HG02678 (cell line): ENCODE measurements around the gene NCCRP1.

Experiments used
- ATAC-seq: cut with Tn5 transposase; IDR thresholded peaks from one replicate; pipeline ENCODE4 v1.9.1; 2021; ENCODE audit warnings: mild to moderate bottlenecking, moderate library complexity; ENCODE audit not compliant: unreplicated experiment

The NCCRP1 gene, protein sequence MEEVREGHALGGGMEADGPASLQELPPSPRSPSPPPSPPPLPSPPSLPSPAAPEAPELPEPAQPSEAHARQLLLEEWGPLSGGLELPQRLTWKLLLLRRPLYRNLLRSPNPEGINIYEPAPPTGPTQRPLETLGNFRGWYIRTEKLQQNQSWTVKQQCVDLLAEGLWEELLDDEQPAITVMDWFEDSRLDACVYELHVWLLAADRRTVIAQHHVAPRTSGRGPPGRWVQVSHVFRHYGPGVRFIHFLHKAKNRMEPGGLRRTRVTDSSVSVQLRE

DNA sequence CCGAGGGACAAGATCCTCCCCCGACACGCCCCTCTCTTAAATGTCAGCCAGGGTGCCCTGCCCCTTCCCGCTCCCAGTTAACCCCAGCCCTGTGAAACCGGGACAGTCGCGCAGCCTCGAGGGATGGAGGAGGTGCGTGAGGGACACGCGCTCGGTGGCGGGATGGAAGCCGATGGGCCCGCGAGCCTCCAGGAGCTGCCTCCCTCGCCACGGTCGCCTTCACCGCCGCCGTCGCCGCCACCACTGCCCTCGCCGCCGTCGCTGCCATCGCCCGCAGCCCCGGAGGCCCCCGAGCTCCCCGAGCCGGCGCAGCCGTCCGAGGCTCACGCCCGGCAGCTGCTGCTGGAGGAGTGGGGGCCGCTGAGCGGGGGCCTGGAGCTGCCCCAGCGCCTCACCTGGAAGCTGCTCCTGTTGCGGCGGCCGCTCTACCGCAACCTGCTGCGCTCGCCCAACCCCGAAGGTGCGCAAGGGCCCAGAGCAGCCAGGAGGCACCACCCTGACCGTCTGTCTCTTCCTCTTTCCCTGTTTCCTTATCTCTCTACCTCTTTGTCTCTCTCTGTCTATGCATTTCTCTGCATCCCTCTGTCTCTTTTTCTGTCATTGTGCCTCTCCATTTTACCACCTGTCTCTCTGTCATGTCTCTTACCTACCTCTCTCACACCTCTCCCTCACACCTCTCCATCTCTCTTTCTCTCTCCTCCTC lies at the start of gene NCCRP1:
TSS of gene NCCRP1 (plus strand) at position 105 of the 703 bp plus-strand sequence. CDS start at position 124, 19 bp downstream.
- ATAC-seq: no peak

DNA sequence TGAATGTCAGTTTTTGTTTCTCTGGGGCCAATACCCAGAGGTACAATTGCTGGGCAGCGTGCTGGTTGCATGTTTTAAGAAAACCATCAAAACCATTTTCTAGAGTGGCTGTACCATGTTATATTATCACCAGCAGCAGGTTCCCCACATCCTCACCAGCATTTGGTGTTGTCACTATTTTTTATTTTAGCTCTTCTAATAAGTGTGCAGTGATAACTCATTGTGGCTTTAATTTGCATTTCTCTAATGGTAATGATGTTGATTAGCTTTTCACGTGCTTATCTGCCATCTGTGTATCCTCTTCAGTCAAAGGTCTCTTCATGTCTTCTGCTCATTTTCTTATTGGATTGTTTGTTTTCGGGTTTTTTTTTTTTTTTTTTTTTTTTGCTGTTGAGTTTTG lies 49.3 kb upstream of the NCCRP1 start:
- ATAC-seq: no peak

DNA sequence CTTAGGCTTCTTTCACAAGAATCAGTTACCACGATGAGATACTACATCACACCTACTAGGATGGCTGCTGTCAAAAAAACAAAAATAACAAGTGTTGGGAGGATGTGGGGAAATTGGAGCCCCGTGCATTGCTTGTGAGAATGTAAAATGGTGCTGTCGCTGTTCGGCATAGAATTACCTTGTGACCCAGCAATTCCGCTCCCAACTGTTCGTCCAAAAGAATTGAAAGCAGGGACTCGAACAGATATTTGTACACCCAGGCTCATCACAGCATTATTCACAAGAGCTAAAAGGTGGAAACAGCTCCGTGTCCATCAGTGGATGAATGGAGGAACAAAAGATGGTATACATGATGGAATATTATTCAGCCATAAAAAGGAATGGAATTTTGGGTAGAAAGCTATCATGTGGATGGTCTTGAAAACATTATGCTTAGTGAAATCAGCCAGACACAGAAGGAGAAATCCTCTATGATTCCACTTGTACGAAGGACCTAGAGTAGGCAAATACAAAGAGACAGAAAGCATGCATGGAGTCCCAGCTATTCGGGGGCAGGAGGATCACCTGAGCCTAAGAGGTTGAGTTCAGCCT lies 47.7 kb upstream of the NCCRP1 start:
- ATAC-seq: no peak

DNA sequence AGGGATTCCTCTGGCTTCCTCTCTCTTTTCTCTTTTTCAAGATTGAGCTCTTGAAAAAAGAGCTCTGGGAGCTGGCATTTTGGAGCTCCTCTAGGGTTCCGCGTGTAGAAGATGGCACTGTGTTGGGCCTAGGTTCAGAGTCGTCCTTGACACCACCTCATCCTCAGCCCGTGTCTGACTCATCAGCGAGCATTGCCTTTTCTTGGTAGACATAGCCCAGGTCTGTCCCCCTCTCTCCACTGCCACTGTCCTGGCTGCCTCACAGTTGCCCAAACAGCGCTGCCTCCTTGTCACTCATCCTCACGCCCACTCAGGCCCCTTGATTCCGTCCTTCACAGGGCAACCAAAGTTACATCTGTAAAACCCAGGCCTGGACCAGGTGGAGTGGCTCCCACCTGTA lies 46.5 kb upstream of the NCCRP1 start:
- ATAC-seq: no peak

DNA sequence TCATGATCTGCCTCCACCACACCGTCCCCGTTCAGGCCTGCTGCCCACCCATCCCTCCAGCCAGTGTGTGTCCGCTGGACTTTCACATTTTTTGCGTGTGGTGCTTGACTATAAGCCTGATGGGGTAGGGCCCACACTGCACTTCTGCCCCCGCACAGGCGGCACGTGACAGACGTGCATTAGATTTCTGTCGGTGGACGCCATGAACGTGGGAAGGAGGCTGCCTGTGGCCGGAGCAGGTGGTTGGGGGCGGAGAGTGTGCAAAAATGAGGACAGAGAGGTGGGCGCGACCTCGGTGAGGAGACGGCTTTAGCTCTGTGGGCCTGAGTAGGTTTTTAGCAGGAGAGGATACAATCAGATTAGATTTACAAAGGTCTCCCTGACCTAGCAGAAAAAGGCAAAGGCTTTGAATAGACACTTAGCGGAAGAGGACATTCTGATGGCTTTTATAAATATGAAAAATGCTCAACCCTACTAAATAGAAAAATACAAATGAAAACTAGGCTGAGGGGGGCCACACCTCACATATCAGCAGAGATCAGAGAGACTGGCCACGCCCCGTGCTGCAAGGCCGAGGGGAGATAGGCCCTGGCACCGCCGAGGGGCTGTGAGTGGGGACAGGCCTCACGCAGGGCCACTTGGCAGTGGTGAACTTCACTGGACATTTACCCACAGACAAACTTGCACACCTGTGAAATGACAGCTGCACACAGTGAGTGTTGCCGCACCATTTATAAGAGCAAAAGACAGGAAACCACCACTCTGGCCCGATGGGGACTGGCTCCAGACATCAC lies 45.8 kb upstream of the NCCRP1 start:
- no peak for ATAC-seq

DNA sequence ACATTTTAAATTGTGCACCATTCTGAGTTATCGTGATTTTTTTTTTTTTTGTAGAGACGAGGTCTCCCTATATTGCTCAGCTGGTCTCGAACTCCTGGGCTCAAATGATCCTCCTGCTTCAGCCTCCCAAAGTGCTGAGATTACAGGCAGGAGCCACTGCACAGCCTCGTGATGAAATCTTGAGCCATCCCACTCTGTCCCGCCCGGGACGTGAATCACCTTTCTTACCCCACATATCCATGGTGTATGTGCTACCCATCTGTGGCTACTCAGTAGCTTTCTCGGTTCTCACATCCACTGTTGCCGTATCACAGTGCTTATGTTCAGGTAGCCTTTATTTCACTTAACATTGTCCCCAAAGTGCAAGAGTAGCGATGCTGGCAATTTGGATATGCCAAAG lies 44.7 kb upstream of the NCCRP1 start:
- ATAC-seq: no peak

DNA sequence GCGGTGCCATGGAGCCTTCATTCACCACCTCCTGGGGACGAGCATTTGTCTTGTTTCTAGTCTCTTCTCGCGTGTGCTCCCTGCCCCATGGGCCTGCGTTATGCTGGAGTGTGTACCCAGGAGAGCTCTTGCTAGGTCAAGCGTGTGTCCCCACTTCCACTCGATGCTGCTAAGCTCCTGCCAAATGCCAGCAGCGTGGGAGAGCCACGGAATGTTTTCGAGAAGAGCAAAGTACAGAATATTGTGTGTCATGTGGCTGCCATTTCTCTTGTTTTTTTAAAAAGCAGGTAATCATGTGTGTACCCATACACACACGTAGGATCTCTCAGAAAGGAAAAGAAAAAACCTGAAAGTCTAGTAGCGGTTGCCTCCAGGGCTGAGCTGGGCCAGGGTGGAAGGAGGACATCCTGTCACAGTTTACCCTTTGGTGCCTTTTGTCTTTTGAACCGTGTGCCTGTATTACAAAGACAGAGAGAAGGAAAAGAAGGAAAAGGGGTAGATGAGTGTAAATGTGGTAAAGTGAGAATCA lies 42.6 kb upstream of the NCCRP1 start:
- ATAC-seq: no peak

DNA sequence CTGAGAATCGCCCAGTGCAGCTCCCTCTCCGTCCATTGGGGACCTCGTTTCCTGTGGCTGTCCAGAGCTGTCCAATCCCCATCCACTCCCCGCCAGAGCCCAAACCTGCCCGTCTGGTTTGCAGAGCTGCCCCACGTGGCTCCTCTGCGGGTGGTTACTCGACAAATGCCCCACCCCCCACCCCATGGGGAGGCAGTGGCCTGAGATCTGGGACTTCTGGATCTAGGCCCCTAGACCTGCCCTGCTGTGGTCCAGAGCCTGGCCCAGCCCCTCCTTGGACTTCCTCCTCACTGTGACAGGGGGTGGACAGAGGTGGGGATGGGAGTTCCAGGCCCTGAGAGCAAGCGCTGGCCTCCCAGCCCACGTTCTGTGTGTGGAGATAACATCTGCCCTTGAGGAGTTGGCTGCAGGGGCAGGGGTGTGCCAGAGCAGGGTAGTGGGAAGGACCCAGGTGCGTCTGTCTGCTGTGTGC lies 42.1 kb upstream of the NCCRP1 start:
- ATAC-seq: no peak

DNA sequence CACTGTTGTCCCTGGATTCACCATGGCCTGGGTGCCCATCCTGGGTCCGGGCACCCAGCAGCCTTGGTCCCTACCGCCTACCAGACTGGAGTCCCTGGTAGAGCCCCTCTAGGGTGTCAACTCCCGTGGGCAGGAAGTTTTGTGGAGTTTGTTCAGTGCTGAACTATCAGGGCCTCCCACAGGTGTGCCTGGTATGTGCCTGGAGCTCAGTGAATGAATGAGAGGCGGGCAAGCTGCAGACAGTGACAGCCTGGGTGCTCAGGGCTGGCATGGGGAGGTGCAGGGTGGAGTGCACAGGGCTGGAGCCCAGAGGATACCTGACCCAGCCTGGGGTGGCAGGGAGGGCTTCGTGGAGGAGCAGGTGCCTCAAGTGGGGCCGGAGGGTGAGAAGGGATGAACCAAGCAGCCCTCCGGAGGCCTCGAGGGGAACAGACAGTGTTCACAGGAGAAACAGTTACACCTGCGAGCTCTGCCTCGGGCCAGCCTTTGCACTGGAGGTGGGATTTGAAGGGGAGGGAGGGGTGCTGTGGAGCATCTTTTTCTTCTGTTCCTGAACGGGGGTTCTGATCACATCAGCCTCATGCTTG lies 41.6 kb upstream of the NCCRP1 start:
- ATAC-seq: no peak

DNA sequence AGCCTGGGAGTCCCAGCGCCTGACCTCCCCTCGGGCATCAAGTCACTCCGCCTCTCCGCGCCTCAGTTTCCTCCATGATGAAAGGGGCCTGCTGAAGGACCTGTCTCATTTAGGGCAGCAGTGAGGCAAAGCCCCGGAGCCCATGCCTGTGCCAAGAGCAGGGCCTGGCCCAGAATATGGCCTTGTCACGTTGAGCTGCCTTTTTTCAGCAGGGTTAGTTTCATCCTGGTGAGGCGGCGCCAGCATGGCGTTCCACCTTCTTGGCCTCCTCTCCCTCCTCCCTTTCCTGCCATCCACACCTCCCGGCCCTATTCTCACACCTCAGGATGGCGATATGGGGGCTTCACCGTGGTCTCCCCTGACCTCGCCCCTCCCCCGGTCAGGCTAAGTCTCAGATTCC lies 41.0 kb upstream of the NCCRP1 start:
- ATAC-seq: no peak

DNA sequence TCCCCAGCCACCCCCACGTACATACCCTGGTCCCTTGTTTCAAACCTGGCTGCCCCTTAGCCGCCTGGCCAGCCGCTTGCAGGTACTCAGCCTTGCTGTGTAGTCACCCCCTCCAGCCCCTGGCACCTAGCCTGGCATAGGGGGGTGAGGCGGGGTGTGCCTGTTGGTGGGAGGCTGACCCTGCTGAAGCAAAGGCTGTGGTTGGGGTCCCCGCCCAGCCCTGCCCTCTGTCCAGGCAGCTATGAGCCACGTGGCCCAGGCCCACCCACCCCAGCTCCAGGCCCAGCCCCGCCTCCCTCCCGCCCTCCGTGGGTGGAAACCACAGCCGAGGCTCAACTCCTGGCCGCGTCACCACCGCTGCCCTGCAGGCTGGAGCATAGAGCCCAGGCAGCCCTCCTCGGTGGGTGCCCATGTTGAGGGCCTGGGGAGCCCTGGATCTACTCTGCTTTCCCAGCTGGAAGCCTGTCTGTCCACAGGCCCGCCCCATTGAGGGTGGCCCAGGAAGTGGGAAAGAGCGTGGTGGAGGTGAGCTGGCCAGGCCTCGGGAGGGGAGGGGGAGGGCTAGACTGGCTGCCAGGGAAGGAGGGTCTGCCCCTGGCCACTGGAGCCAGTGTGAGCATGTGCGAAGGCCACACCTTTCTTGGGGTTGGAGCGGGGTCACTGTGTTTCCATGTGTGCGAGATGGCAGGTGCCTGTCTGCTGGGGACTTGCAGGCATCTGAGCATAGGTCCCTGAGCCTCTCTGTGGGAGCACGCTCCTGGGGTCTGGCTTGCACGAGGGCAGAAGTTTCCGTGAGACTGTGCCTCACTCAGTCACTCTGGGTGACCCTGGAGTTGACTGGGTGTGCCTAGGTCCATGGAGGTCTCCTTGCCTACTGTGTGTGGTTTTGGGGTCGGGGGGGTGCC lies 40.2 kb upstream of the NCCRP1 start:
- no peak for ATAC-seq

DNA sequence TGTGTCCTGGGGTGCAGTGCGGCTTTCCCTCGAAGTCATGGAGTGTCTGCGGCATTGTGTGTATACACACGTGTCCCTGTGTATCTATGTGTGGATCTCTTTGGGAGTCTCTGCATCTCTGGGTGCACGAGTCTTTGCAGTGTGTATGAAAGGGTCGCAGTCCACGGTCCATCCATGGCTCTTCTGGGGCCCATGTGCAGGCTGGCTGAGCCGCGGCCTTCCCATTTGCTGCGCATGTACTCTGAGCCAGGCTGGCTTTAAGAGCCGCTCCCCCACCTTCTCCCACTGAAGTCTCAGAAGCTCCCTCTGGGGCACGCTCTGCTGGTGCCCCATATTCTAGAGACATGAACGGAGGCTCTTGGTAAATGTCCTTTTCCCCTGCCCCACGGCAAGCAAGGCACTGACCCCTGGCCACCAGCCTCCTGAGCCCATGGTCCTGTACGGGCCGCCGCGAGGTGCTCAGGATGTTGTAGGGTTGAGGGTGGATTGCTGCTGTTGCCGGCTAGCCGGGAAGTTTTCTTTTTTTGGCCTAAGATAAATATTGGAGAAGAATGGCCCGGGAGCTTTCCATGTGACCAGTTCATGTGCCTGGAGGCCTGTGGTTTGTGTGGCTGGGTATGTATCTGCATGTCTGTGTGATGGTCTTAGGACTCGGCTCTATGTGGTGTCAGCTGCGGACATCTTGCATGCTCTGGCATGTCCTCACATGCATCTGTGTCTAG lies 39.3 kb upstream of the NCCRP1 start:
- ATAC-seq: no peak

DNA sequence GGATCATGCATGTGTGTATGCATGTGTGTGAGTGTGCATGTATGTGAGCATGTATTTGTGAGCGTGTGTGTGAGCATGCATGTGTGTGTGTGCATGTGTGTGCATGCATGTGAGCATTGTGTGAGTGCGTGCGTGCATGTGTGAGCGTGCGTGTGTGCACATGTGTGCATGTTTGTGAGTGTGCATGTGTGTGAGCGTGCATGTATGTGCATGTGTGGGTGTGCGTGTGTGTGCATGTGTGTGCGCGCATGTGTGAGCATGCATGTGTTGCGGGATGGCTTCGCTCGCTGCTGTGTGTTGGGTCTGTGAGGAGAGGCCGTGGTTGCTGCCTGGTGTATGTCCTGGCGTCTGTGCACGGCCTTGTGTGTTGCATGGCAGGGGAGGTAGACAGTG lies 38.8 kb upstream of the NCCRP1 start:
- ATAC-seq: no peak

DNA sequence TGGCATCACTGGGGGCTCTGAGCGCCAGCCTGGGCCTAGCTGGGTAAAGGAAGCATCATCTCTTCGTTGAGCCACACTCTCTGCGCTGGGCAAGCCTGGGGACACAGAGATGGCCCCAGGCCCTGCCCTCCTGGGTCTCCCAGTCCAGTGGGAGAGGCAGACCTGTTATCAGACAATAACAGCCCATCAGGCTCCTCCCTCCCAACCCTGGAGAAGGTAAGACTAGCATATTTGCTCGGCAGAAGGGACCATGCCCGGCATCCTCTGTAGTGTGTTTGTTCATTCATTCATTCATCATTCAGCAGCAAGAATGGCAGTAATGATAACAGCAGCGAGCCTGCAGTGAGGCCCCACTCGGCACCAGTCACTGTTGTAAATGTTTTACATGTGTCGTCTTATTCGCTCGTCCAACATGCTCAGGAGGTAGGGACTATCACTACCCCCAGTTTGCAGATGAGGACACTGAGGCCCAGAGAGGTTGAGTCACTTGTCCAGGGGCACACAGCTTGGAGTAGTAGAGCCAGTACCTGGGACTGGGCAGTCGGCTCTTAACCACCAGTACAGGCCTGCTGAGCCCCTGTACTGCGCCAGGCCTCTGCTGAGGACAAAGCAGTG lies 38.0 kb upstream of the NCCRP1 start:
- no peak for ATAC-seq

DNA sequence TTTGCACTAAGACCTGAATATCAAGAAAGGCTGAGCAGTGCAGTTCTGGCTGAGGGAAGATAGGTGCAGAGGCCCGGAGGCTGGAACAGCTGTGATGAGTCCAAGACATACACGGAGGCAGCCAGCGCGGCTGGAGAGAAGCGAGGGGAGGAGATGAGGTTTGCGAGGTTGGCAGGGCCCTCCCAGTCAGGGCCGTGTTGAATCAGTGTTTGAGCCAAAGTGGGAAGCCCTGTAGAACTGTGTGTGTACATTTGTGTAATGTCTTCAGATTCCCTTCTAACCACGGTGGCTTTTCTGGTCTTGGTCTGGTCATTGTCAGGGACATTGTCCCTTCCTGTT lies 36.3 kb upstream of the NCCRP1 start:
- ATAC-seq: no peak

DNA sequence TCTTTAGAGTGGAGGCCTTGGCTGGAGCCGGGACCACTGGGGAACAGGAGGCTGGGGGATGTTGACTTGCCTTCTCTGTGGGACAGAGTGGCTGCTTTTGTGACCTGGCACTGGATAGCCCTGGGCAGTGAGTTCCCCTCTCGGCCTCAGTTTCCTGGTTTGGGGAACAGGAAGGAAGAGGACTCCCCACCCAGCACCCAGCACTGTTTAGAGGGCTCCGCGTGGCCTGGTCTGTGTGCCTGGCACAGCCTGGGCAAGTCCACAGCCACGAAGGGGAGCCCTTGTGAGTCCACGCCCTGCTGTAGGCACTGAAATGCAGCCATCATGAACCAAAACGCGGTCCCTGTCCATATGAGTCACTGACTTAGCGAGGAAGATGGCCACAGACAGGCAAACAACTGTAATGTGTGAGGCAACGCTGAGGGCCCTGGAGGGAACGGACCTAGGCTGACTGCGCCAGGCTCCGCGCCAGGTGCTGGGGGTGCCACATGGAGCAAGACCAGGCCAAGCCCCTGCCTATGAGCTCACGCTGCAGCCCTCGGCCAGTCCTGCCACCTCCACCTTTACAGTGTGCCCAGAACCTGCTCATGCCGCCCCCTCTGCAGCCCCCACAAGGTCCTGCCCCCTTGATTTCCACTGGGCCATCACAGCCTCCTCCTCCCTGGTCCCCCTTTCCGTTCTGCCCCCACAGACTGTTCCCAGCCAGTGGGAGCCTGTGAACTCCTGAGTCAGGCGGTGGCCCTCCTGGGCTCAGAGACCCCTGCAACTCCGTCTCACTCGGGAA lies 35.7 kb upstream of the NCCRP1 start:
- no peak for ATAC-seq

DNA sequence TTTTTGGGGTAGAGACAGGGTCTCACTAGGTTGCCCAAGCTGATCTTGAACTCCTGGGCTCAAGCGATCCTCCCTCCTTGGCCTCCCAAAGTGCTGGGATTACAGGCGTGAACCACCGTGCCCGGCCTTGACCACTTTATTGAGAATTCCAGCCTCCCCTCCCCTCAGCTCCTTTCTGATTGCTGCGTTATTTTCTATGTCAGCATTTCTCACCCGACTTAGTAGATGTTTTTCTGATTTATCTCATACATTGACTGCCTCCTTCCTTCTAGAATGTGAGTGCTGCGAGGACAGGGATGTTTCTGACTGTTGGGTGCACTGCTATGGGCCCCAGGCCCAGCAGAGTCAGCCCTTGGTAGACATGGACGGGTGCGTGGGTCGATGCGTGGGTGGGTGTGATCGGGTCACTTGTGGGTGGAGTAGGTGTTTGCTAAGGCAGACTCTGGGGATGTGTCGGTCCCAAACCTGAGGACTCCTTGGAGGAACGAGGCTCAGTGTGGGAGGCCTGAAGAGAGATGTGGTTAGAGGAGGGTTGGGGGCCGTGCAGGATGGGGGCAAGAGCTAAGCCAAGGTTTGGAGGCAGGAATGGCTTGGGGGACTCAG lies 34.2 kb upstream of the NCCRP1 start:
- ATAC-seq: no peak

DNA sequence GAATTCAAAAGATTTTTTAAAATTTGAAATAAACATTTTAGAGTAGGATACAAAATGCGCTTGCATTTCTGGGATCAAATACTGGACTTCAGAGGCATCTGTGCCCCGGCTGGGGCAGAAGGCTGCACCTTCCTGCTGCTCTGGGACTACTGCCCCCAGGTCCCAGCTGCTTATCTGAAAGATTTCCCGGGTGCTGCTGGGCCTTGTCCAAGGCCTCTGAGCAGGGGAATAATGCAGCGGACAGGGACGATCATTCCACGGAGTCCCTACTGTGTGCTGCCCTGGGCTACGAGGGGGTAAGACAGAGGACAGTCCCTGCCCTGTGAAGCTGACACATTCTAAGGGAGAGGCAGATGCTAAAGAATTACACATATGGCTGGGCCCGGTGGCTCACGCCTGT lies 33.1 kb upstream of the NCCRP1 start:
- no peak for ATAC-seq
